B cell (primary cell): ENCODE results near the gene OGG1. TPM values are rescaled to one million over a fixed set of nuclear protein-coding genes. Genes with fewer than 3 reads are reported as not detected.

Source experiments
- ATAC-seq: fragments of 200-7000 bp; cut with Tn5 transposase; one replicate; pipeline ENCODE4 v1.10.0; 2021; ENCODE audit warnings: low read depth, mild to moderate bottlenecking, moderate number of reproducible peaks, moderate library complexity
- CTCF ChIA-PET: fragments of 350-600 bp; sonication (Branson Sonifier 250); formaldehyde crosslinking; loops from one replicate; lab custom pipeline; 2021; ENCODE audit warnings: antibody characterized with exemption, inconsistent platforms; lab: Charles Lee
- POLR2A ChIA-PET: fragments of 350-600 bp; sonication (Branson Sonifier 250); formaldehyde crosslinking; loops from one replicate; lab custom pipeline; 2021; ENCODE audit warnings: antibody characterized with exemption; lab: Charles Lee
- DNase-seq: peaks from one replicate; pipeline ENCODE4 v3.0.0; 2013
- H2AFZ ChIP-seq: 2 replicates; pipeline ENCODE4 v1.6.1; 2012; ENCODE audit warnings: mild to moderate bottlenecking, low read depth, low read length; ENCODE audit not compliant: insufficient read depth, poor library complexity, severe bottlenecking
- H3K27ac ChIP-seq, 2 donors: 1 replicate in 1 of 2; 2 replicates in 1 of 2; pipeline ENCODE4 v1.5.1; 2012 to 2013; ENCODE audit warnings: low read length in 2 of 2, mild to moderate bottlenecking in 2 of 2, moderate library complexity in 1 of 2
- H3K27me3 ChIP-seq, 4 experiments: fragments of 200-600 bp in 1 of 4; sonication (generic) in 1 of 4; replicated peaks in 1 of 4; 1 replicate in 2 of 4; 2 replicates in 2 of 4; pipeline versions ENCODE4 v1.6.1 to v1.7.0; 2013 to 2016; ENCODE audit warnings: low read length in 3 of 4, mild to moderate bottlenecking in 2 of 4, mixed read lengths in 1 of 4, moderate library complexity in 1 of 4; ENCODE audit not compliant: insufficient read depth in 4 of 4, control insufficient read depth in 3 of 4; ENCODE audit errors: control extremely low read depth in 1 of 4
- H3K36me3 ChIP-seq, 2 experiments: replicated peaks in 1 of 2; 1 replicate in 1 of 2; 2 replicates in 1 of 2; pipeline versions ENCODE4 v1.6.1 to v1.7.1; 2013; ENCODE audit warnings: low read length in 1 of 2; ENCODE audit not compliant: insufficient read depth in 2 of 2, control insufficient read depth in 1 of 2; ENCODE audit errors: control extremely low read depth in 1 of 2, extremely low read depth in 1 of 2
- H3K4me1 ChIP-seq, 2 donors: fragments of 200-600 bp in 1 of 2; sonication (generic) in 1 of 2; 1 replicate in 1 of 2; 2 replicates in 1 of 2; pipeline versions ENCODE4 v1.5.1 to v1.6.1; 2013 to 2017; ENCODE audit warnings: low read length in 2 of 2; ENCODE audit not compliant: control insufficient read depth in 2 of 2, insufficient read depth in 2 of 2
- H3K4me2 ChIP-seq: replicated peaks from 2 replicates; pipeline ENCODE3; 2012; ENCODE audit warnings: mild to moderate bottlenecking, low read depth, low read length; ENCODE audit not compliant: poor library complexity, severe bottlenecking
- H3K4me3 ChIP-seq, 5 experiments: fragments of 200-600 bp in 1 of 5; sonication (generic) in 1 of 5; 1 replicate in 3 of 5; 2 replicates in 2 of 5; pipeline versions ENCODE4 v1.5.1 to v1.7.0; 2011 to 2016; ENCODE audit warnings: low read length in 4 of 5, mild to moderate bottlenecking in 4 of 5, low read depth in 2 of 5, control low read depth in 1 of 5, moderate library complexity in 1 of 5; ENCODE audit not compliant: insufficient read depth in 1 of 5; ENCODE audit errors: control extremely low read depth in 1 of 5, extremely low read depth in 1 of 5
- H3K79me2 ChIP-seq: fragments of 200-600 bp; sonication (generic); one replicate; pipeline ENCODE4 v1.6.0; 2016; ENCODE audit warnings: low read length; ENCODE audit not compliant: control insufficient read depth, insufficient read depth
- H3K9ac ChIP-seq: fragments of 200-600 bp; sonication (generic); 2 replicates; pipeline ENCODE4 v1.6.1; 2017; ENCODE audit warnings: mild to moderate bottlenecking, low read length, moderate library complexity
- H3K9me3 ChIP-seq, 3 donors: one replicate each; pipeline versions ENCODE4 v1.6.1 to v1.7.1; 2013; ENCODE audit warnings: low read length in 2 of 3; ENCODE audit not compliant: control insufficient read depth in 2 of 3, insufficient read depth in 1 of 3; ENCODE audit errors: control extremely low read depth in 1 of 3
- H4K20me1 ChIP-seq: 2 replicates; pipeline ENCODE4 v1.6.0; 2012; ENCODE audit warnings: mild to moderate bottlenecking, low read length; ENCODE audit not compliant: insufficient read depth, control insufficient read depth, poor library complexity, severe bottlenecking
- H3K27ac Mint-ChIP-seq: one replicate; pipeline ENCODE4 v1.8.0; 2021; ENCODE audit warnings: mixed read lengths
- H3K27me3 Mint-ChIP-seq: one replicate; pipeline ENCODE4 v1.8.0; 2021; ENCODE audit warnings: mixed read lengths
- H3K4me1 Mint-ChIP-seq: one replicate; pipeline ENCODE4 v1.8.0; 2021; ENCODE audit warnings: mixed read lengths
- H3K4me3 Mint-ChIP-seq: one replicate; pipeline ENCODE4 v1.8.0; 2021; ENCODE audit warnings: mixed read lengths
- H3K9me3 Mint-ChIP-seq: one replicate; pipeline ENCODE4 v1.8.0; 2022; ENCODE audit warnings: mixed read lengths; ENCODE audit not compliant: insufficient read depth
- EZH2 ChIP-seq: IDR thresholded peaks from 2 replicates; pipeline ENCODE4 v1.6.1; 2012; ENCODE audit warnings: borderline replicate concordance, low read depth, mild to moderate bottlenecking, moderate library complexity, low read length; ENCODE audit not compliant: insufficient read depth, poor library complexity, severe bottlenecking
- WGBS: methylation state at CpG from one replicate; pipeline ENCODE4 v1.1.5; 2013; ENCODE audit warnings: missing lambda C conversion rate; ENCODE audit not compliant: insufficient coverage; 5-methylcytosine and 5-hydroxymethylcytosine counted together
- intact Hi-C: fragments of 100-400 bp; cut with micrococcal nuclease; formaldehyde crosslinking; loops from one replicate; pipeline ENCODE4 v1.10.0; 2022
- polyA plus RNA-seq: library from polyadenylated mRNA; depleted of rRNA; stranded (reverse); fragments of >200 nt; gene quantifications from 2 replicates; pipeline ENCODE4 v1.2.3, GENCODE V29; 2012
- total RNA-seq, 2 donors: library from RNA; stranded (reverse); fragments of 120-200 nt in 1 of 2; gene quantifications; 1 replicate in 1 of 2; 2 replicates in 1 of 2; pipeline versions ENCODE4 v1.2.3 to v1.2.4, GENCODE V29; 2013 to 2022
- TF ChIP-seq, protein P1 (sequence below): fragments of 200-600 bp; IDR thresholded peaks from one replicate; pipeline ENCODE4 v1.8.0; 2022; ENCODE audit warnings: antibody characterized with exemption, mild to moderate bottlenecking

Gene OGG1
- total and polyA plus RNA-seq, 2 donors (not counting 1 experiment from before 2014, with no cell fraction given), result 45.6 to 81.6 TPM

DNA sequence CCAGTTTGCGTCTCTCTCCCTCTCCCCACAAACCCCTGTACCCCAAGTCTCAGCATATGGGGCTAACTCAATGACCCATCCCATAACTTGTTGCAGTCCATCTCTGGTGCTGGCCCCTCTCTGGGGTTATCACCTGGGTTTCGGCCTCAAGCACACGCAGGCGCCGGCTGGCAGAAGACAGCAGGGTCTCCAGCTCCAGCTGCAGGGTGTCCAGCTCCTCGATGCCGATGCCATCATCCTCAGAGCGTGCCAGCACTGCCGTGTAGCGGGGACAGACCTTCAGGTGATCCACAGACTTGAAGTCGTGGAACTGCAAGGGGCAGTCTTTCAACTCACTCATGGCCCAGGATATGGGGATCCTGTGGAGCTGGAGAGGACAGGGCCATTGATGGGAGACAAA is 41.4 kb downstream of the OGG1 start:
- Histone ChIP-seq H3K9ac (peak overlapping the region; percentile 98), H3K27ac (peak overlapping the region in 1 of 2 donors; percentile 93), H4K20me1 (peaks cover 24% of the 10 kb centered on the region), H3K27me3 (no peaks in the 10 kb centered on the region), H3K4me1 (peaks cover 37 to 49% of the 10 kb centered on the region in 2 donors), H2AFZ (no peak overlapping the region), H3K79me2 (peaks cover 63% of the 10 kb centered on the region), H3K4me2 (peak overlapping the region; percentile 98), H3K36me3 (peaks cover 0 to 42% of the 10 kb centered on the region in 2 experiments), H3K9me3 (no peaks in the 10 kb centered on the region), H3K4me3 (no peak overlapping the region)
- Mint-ChIP-seq H3K9me3 (no peaks in the 10 kb centered on the region), H3K27me3 (no peaks in the 10 kb centered on the region), H3K27ac (peak overlapping the region; percentile 59), H3K4me3 (peak overlapping the region; percentile 99), H3K4me1 (peaks cover 46% of the 10 kb centered on the region)
- WGBS, result 98% methylated on average over 9 of the region's 11 CpGs
- TF ChIP-seq EZH2, result no peak
- no peak for ATAC-seq
- POLR2A ChIA-PET, result no interaction called here
- CTCF ChIA-PET, result interaction anchor here (1.0 to 2.4 kb wide), 2 partner anchors 10 to 64 kb away, joined by 3 to 15 read pairs; no protein-coding TSS in a partner anchor
- DNase-seq, result no peak
- intact Hi-C loops, result no loop called here

DNA sequence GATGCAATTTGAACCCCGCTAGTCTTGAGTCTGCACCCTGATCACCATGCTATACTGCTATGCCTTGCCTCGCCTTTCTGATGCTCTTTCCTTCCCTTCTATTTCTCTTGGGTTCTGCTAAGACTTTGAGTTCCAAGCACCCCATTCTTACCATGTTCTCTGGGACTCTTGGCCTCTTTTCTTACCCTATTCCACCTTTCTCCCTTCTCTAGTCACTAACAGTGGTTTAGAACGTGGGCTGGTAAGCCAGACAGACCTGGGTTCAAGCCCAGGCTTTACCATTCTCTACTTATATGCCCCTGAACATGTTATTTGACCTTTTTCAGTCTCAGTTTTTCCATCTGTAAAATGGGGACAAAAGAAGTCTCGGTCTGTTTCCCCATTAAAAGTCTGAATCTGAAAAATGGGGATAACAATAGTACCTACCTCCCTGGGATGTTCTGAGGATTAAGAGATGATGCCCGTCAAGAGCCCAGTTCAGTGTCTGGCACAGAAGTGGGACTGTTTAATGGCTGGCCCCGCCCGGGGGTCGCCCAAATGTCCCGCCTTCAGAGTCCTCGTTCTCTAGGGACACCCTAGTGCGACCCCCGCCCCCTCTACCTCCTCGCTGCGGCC is 42.1 kb downstream of the OGG1 start:
- H3K4me3 Mint-ChIP-seq, result peak overlapping the region; percentile 99
- Histone ChIP-seq H3K4me1 (peaks cover 44 to 56% of the 10 kb centered on the region in 2 donors), H3K27me3 (no peaks in the 10 kb centered on the region), H2AFZ (peak overlapping the region; percentile 96), H3K4me2 (peak overlapping the region; percentile 98), H3K36me3 (peaks cover 1 to 37% of the 10 kb centered on the region in 2 experiments), H3K9ac (peak overlapping the region; percentile 98), H3K79me2 (peaks cover 65% of the 10 kb centered on the region), H3K9me3 (no peaks in the 10 kb centered on the region), H3K27ac (peak overlapping the region; percentile 93 to 99), H3K4me3 (peak overlapping the region; percentile 78 to 99 (median 94)), H4K20me1 (peaks cover 31% of the 10 kb centered on the region)
- H3K27me3 Mint-ChIP-seq, result no peaks in the 10 kb centered on the region
- ChIA-PET POLR2A (interaction anchor here (0.6 to 1.6 kb wide), 14 partner anchors 10 to 529 kb away, joined by 3 to 39 read pairs (median 5); partner anchors contain the start of genes CRELD1, FANCD2, GHRL and MTMR14), CTCF (interaction anchor here (0.6 to 2.4 kb wide), 7 partner anchors 10 to 471 kb away, joined by 3 to 17 read pairs (median 4); partner anchors contain the start of gene TTLL3)
- no peak for ATAC-seq
- intact Hi-C loops, result loop anchor here (1.0 to 2.0 kb wide), 7 partner anchors 12 to 529 kb away; partner anchors contain the start of genes BRPF1, RPUSD3, SEC13 and SETD5
- H3K9me3 Mint-ChIP-seq, result no peaks in the 10 kb centered on the region
- peak overlapping the region; percentile 100 for H3K27ac Mint-ChIP-seq
- no peak for DNase-seq
- peaks cover 51% of the 10 kb centered on the region for H3K4me1 Mint-ChIP-seq
- no peak for TF ChIP-seq EZH2
- TF ChIP-seq, protein P1, sequence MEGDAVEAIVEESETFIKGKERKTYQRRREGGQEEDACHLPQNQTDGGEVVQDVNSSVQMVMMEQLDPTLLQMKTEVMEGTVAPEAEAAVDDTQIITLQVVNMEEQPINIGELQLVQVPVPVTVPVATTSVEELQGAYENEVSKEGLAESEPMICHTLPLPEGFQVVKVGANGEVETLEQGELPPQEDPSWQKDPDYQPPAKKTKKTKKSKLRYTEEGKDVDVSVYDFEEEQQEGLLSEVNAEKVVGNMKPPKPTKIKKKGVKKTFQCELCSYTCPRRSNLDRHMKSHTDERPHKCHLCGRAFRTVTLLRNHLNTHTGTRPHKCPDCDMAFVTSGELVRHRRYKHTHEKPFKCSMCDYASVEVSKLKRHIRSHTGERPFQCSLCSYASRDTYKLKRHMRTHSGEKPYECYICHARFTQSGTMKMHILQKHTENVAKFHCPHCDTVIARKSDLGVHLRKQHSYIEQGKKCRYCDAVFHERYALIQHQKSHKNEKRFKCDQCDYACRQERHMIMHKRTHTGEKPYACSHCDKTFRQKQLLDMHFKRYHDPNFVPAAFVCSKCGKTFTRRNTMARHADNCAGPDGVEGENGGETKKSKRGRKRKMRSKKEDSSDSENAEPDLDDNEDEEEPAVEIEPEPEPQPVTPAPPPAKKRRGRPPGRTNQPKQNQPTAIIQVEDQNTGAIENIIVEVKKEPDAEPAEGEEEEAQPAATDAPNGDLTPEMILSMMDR, result no peak
- WGBS, result 16% methylated on average over 12 of the region's 14 CpGs
